NCI-H526 (cell line): ENCODE data around the gene TCFL5.

ENCODE experiments used
- DNase-seq, 2 experiments: peaks; one replicate each; lab custom pipeline; 2025; lab: John Stamatoyannopoulos, UW

TCFL5 gene

DNA sequence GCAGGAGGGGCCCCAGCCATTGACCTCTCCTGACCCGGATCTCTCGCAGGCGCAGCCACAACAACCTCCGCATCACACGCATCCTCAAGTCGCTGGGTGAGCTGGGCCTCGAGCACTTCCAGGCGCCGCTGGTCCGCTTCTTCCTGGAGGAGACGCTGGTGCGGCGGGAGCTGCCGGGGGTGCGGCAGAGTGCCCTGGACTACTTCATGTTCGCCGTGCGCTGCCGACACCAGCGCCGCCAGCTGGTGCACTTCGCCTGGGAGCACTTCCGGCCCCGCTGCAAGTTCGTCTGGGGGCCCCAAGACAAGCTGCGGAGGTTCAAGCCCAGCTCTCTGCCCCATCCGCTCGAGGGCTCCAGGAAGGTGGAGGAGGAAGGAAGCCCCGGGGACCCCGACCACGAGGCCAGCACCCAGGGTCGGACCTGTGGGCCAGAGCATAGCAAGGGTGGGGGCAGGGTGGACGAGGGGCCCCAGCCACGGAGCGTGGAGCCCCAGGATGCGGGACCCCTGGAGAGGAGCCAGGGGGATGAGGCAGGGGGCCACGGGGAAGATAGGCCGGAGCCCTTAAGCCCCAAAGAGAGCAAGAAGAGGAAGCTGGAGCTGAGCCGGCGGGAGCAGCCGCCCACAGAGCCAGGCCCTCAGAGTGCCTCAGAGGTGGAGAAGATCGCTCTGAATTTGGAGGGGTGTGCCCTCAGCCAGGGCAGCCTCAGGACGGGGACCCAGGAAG lies 49.3 kb downstream of the TCFL5 start:
- DNase-seq: no peak

DNA sequence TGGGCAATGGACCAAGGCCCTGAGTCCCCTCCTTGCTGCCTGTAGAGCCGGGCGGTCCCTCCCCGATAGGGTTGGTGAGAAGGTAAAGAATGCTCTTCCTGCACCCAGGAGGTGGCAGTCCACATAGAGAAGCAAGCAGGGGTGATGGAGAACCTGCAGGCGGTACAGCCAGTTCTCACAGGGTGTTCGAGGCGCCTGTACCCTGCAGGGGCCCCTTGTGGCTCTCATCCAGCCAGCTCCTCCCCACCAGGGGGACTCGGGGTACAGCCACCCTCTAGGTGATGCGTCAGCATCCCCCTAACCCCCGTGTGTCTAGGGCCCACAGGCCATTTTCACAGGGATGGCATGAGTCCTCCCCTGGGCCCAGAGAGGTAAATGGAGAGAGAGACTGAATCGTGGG lies 49.9 kb downstream of the TCFL5 start:
- no peak for DNase-seq

DNA sequence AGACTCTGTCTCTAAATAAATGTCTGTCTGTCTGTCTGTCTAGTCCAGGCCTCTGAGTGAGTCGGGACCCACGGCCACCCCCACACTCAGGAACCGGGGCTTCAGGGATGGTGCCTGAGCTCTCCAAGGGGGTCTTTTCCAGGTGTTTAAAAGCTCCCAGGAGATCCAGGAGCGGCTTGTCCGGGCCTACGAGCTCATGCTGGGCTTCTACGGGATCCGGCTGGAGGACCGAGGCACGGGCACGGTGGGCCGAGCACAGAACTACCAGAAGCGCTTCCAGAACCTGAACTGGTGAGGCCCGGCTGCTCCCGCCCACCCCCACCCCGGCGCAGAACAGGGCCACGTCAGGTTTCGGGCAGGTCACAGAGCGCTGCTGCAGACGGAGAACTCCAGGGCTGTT lies 50.3 kb downstream of the TCFL5 start:
- DNase-seq: no peak

DNA sequence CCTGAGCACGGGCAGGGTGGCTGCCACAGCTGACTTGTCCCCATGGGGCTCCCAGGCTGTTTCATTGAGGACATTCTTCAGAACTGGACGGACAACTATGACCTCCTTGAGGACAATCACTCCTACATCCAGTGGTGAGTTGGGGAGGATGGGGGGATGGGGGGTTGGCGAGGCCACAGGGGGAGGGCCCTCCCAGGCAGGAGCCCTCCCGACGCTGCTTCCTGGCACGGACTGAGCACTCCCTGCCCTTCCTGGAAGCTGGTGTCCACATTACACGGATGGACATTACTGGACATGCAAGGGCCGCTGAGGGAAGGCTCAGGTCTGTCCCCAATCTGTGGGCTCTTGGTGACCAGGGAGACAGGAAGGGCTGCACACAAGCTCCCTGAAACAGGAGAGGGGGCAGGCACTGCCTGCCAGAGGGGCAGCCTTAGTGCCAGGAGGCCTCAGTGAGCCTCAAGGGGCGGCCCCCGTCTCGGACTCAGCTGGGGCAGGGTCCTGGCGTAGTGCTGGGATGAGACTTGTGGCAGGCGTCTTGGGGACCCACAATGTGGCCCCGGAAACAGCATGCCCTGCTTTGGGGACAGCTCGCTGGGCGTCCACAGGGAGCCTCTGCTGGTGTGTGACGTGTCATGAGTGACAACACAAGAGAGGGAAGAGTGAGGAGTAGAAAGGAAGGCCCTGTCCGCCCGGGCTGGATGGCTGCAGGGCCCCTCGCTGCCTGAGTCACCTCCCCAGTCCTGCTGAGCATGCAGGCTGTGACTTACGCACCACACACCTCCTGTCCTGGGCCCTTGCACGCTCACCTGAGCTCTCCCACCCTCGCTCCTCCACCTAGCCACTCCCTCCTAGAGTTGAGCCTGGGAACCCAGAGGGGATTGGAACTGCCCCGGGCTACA lies 51.8 kb downstream of the TCFL5 start:
- no peak for DNase-seq

GRCh38 chr20:62808211-62808865 lies 53.3 kb downstream of the TCFL5 start:
- peak; percentile 54 to 82 for DNase-seq

DNA sequence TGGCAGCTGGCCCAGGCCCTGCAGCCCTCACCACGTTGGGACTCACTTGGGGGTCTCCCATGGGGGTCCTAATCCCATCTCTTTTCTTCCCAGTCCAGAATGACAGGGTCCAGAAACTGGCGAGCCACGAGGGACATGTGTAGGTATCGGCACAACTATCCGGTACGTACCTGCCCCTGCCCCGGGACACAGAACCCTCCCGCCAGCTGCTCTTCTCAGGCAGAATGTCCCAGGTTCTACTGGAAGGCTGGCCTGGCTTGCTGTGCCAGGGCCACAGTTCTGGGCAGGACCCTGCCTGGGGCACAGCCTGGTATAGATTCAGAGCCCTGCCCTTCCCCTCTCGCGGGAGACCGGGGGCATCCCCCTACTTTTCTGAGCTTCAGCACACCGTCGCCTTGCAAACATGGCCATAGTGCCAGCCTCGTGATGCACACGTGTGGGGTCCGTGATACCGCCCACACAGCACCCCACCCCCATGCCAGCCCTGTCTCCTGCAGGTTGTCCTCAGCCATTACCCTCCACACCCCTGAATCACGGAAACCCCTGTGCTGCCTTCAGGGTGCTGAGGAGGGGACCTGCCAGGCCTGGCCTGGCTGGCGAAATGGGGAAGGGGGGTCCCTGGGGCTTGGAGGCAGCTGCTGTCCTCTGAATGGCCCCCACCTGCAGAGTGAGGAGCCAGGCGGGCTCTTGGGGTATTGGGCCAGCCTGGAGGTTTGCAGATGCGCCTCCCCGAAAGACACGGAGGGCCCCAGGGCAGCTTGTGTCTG lies 54.0 kb downstream of the TCFL5 start:
- DNase-seq: no peak

- DNase-seq: no peak
Observed at GRCh38 chr20:62806383-62807050, 55.1 kb downstream of the TCFL5 start.

GRCh38 chr20:62805711-62806382 lies 55.8 kb downstream of the TCFL5 start:
- no peak for DNase-seq

GRCh38 chr20:62805155-62805710 lies 56.4 kb downstream of the TCFL5 start:
- DNase-seq: peak in 1 of 2 experiments; percentile 67

DNA sequence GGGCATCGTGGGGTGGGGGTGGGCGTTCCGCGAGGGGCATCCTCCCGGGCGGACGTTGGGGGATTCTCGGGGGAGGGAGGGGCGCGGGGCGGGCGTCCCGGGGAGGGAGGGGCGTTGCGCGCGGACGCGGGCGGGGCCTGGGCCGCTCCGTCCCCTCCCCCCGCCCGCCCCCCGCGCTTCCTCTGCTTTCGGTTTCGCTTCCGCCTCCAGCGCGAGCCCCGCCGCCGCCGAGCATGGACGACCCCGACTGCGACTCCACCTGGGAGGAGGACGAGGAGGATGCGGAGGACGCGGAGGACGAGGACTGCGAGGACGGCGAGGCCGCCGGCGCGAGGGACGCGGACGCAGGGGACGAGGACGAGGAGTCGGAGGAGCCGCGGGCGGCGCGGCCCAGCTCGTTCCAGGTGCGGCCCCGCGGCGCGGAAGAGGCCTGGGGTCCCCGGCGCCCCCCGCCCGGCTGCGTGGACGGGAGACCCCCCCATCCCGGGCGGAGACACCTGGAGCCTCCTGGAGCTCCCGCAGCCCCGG lies 56.9 kb downstream of the TCFL5 start, which contains the start of gene OGFR:
OGFR (plus strand) TSS at position 209 of the 528 bp plus-strand sequence; CDS start at position 234, 25 bp downstream.
- peak in 1 of 2 experiments; percentile 77 for DNase-seq

DNA sequence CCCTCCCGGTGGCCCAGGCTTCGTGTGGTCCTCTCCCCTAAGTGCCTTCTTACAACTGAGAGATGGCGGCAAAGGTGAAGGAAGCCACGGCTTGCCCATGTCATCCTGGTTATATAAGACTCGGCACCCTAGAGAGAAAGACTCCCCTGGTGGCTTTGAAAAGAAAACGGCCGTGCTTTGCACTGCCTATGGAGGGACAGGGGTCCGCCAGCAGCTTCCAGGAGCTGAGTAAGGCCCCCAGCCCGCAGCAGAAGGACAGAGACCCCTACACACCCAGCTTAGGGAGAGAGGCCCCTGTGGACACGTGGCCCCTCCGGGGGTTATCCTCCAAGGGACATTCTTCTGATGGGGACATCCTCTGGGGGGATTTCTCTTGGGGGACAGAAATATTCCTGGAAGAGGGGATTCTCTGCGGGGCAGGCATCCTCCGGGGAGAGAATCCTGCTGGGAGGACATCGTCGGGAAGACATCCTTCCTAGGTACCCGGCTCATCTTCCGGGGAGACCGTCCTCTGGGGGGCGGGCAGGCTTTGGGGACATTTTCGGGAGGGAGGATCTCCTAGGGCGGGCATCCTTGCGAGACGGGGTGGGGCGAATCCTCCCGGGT lies 57.5 kb downstream of the TCFL5 start:
- DNase-seq: peak in 1 of 2 experiments; percentile 55

GRCh38 chr20:62802026-62802712 lies 59.5 kb downstream of the TCFL5 start:
- peak in 1 of 2 experiments; percentile 60 for DNase-seq

DNA sequence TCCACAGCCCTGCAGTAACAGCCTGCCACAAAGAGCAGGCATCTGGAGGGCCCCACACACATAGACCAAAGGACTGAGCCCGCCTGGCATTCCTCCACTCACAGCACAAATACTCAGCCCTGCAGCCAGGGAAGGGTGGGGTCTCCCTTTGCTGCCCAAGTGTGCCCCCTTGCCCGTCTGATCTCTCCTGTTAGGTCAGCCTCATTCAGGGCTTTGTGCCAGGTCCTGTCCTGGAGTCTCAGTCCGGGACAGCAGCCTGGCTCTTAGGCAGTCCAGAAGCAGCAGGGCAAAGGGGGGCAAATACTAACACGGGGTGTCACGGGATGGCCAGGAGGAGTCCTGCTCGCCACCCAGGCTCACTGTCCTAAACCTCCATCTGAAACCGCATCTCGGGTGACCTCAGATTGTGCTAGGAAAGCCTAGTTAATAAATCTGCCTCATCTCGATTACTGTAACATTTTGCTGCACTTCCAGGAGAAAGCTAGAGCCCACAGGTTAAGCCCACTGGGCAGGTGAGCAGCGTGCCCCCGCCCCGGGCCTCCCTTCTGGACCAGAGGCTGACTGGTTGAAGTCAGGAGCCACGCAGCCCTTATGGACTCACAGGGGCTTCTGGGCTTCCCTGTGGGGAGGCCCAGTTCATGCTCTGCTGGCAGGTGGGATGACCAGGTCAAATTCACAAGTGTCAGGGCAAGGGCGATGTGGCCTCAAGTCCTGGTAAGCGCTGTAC lies 60.2 kb downstream of the TCFL5 start:
- no peak for DNase-seq

- DNase-seq: no peak
Observed at GRCh38 chr20:62800314-62801259, 61.0 kb downstream of the TCFL5 start.

GRCh38 chr20:62799873-62800272 lies 61.7 kb downstream of the TCFL5 start:
- DNase-seq: no peak

GRCh38 chr20:62799459-62799858 lies 62.2 kb downstream of the TCFL5 start:
- no peak for DNase-seq

DNA sequence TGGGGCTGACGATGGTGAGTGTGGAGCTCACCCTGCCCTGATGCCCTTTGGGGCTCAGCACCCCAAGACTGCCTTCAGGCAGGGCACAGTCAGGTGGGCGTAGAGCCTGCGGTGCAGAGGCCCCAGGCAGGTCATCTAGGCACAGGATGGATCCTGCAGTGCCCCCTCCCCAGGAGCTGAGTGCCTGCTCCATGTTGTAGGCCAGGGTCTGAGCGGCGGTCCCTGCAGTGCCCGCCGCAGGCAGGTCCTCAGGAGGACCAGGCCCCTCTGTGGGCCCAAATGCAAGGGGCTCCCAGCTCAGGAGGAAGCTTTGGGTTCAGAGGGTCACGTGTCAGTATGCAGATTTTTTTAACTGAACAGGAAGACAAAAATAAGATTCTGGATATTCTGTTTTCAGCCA lies 62.6 kb downstream of the TCFL5 start:
- no peak for DNase-seq
